Measurements from ENCODE around the gene PIEZO1. TPM values are rescaled to one million over a fixed set of nuclear protein-coding genes. Genes with fewer than 3 reads are reported as not detected.
A peak's percentile ranks its signal among the peaks of the same experiment; 100 is the strongest.

PIEZO1 gene
- total RNA-seq, 2 donors from 2014 or later, result 37.7 to 73.2 TPM

DNA sequence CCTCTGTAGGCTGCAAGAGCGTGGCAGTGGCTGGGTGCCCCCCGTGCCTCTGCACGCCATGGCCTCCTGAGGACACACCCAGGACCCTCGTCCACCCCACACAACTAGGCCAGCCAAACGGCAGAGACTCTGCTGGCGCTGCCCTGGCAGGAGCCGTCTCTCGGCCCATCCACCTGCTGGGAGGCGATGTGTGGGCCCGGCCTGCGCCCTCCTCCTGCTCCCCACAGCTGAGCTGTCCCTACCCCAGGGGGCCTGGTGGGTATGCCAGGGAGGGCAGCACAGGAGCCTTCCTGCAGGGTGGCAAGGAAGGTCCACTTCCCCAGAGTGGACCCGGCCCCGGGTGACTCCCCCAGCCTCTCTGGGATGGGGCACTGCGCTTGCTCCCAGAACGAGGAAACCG lies 85.8 kb downstream of the PIEZO1 start:
- no peak for TF ChIP-seq CTCF (IDR thresholded peaks at IDR 0.05)
- Histone ChIP-seq H3K27ac (no peak overlapping the region), H3K4me1 (peaks cover 0 to 41% of the 10 kb centered on the region in 2 donors), H3K4me3 (no peak overlapping the region), H3K27me3 (no peaks in the 10 kb centered on the region), H3K9me3 (no peaks in the 10 kb centered on the region), H3K36me3 (peaks cover 42% of the 10 kb centered on the region)
- no peak for DNase-seq (ENCODE audit: low spot score)

DNA sequence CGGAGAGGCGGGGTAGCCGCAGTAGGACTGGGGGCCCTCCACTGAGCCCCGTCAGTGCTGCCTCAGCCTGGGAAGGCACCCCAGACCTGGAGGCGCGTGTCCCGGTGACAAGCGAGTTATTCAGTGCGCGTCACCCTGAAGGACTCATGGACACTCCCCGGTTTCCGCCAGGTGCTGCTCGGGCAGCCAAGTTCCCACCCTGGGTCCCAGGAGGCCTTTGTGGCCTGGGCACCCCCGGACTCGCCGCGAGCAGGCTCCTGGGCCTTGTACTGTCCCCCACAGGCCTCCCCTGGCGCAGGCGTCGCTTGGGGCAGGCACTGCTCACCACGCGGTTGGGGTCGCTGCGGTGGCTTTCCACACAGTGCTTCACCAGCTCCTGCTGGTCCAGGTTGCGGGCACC lies 86.4 kb downstream of the PIEZO1 start:
- no peak for TF ChIP-seq CTCF (IDR thresholded peaks at IDR 0.05)
- Histone ChIP-seq H3K36me3 (peaks cover 42% of the 10 kb centered on the region), H3K9me3 (no peaks in the 10 kb centered on the region), H3K27ac (no peak overlapping the region), H3K4me3 (no peak overlapping the region), H3K27me3 (no peaks in the 10 kb centered on the region), H3K4me1 (peaks cover 0 to 35% of the 10 kb centered on the region in 2 donors)
- DNase-seq (ENCODE audit: low spot score), result no peak

- H3K4me3 ChIP-seq, result no peak overlapping the region
- peaks cover 42% of the 10 kb centered on the region for H3K36me3 ChIP-seq
- H3K27ac ChIP-seq, result no peak overlapping the region
- peaks cover 0 to 29% of the 10 kb centered on the region in 2 donors for H3K4me1 ChIP-seq
- H3K27me3 ChIP-seq, result no peaks in the 10 kb centered on the region
- TF ChIP-seq CTCF (IDR thresholded peaks at IDR 0.05), result peak in 1 of 2 donors; percentile 46
- DNase-seq (ENCODE audit: low spot score), result no peak
- H3K9me3 ChIP-seq, result no peaks in the 10 kb centered on the region
These were observed 87.0 kb downstream of the PIEZO1 start for GRCh38 chr16:88697831-88698615.

DNA sequence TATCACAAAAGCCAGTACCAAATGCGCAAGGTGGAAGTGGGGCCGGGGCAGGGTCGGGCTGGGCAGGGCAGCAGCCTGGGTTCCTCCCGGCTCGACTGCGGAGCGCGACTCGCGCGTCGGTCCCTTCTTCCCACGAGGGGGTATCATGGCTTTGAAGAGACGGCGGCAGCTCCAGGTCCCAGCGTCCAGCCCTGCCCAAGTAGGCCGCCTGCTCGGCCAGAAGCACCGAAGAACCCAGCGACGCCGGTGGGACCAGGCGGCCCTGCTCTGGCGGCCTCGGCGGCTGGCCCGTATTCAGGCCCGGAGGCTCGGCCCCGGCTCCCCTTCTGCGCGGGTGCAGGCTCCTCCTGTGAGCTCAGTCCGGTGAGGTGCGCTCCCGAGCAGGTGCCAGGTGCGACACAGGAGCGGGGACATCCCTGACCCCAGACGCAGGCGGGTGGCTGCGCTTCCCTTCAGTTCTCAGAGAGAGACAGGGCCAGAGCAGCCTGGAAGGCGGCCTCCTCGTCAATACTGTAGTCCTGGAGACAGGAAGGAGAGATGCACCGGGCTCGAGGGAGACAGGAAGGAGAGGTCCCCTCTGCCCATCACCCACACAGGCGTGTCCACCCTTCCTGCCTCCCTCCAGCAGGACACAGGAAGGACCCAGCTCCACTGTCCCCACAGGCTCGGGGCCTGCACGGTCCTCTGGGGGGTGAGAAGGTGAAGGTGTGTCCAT lies 87.7 kb downstream of the PIEZO1 start:
- no peak overlapping the region for H3K4me3 ChIP-seq
- H3K9me3 ChIP-seq, result no peaks in the 10 kb centered on the region
- DNase-seq (ENCODE audit: low spot score), result no peak
- H3K27ac ChIP-seq, result no peak overlapping the region
- no peaks in the 10 kb centered on the region for H3K27me3 ChIP-seq
- peaks cover 0 to 23% of the 10 kb centered on the region in 2 donors for H3K4me1 ChIP-seq
- TF ChIP-seq CTCF (IDR thresholded peaks at IDR 0.05), result no peak
- peaks cover 42% of the 10 kb centered on the region for H3K36me3 ChIP-seq

- Histone ChIP-seq H3K36me3 (peaks cover 42% of the 10 kb centered on the region), H3K4me3 (no peak overlapping the region), H3K27ac (no peak overlapping the region), H3K4me1 (peaks cover 0 to 14% of the 10 kb centered on the region in 2 donors), H3K9me3 (no peaks in the 10 kb centered on the region), H3K27me3 (no peaks in the 10 kb centered on the region)
- no peak for TF ChIP-seq CTCF (IDR thresholded peaks at IDR 0.05)
- no peak for DNase-seq (ENCODE audit: low spot score)
These were observed 88.6 kb downstream of the PIEZO1 start for GRCh38 chr16:88696441-88696840.
